Lower leg skin (tissue), 4 donors: ENCODE measurements around the gene LGALS12. TPM values are rescaled to one million over a fixed set of nuclear protein-coding genes. Genes with fewer than 3 reads are reported as not detected.

Experiments used
- DNase-seq, 2 donors: peaks; one replicate each; pipeline ENCODE4 v3.0.0-alpha.2; 2019; ENCODE audit warnings: low spot score in 2 of 2
- H3K4me3 ChIP-seq: fragments of 200-600 bp; sonication (generic); 2 replicates; pipeline ENCODE4 v1.5.1; 2017; ENCODE audit warnings: mild to moderate bottlenecking, low read depth; ENCODE audit not compliant: poor library complexity, severe bottlenecking
- POLR2A ChIP-seq, 2 donors: fragments of 450-650 bp; IDR thresholded peaks; one replicate each; pipeline ENCODE4 v1.6.1; 2016 to 2017; ENCODE audit warnings: antibody characterized with exemption in 2 of 2, mild to moderate bottlenecking in 1 of 2, moderate library complexity in 1 of 2
- WGBS, 2 donors: methylation state at CpG; one replicate each; pipeline ENCODE4 v1.1.5; 2018; 5-methylcytosine and 5-hydroxymethylcytosine counted together
- intact Hi-C: fragments of 100-400 bp; cut with DNase I; formaldehyde crosslinking; loops from one replicate; pipeline ENCODE4 v1.15.0; 2023; ENCODE audit warnings: low total_unique reads
- total RNA-seq, 4 donors: library from RNA; depleted of rRNA; stranded (reverse); fragments of >200 nt; gene quantifications; one replicate each; pipeline ENCODE4 v1.1.0, GENCODE V29; 2016
- TF ChIP-seq, protein P1 (sequence below), 3 donors: fragments of 450-650 bp; IDR thresholded peaks; one replicate each; pipeline ENCODE4 v1.5.1; 2016; ENCODE audit warnings: antibody characterized with exemption in 3 of 3, mild to moderate bottlenecking in 3 of 3, moderate library complexity in 2 of 3

LGALS12 gene
- total RNA-seq, 4 donors from 2014 or later, result 0.17 to 2.5 (median 0.84) TPM; not detected in 1

DNA sequence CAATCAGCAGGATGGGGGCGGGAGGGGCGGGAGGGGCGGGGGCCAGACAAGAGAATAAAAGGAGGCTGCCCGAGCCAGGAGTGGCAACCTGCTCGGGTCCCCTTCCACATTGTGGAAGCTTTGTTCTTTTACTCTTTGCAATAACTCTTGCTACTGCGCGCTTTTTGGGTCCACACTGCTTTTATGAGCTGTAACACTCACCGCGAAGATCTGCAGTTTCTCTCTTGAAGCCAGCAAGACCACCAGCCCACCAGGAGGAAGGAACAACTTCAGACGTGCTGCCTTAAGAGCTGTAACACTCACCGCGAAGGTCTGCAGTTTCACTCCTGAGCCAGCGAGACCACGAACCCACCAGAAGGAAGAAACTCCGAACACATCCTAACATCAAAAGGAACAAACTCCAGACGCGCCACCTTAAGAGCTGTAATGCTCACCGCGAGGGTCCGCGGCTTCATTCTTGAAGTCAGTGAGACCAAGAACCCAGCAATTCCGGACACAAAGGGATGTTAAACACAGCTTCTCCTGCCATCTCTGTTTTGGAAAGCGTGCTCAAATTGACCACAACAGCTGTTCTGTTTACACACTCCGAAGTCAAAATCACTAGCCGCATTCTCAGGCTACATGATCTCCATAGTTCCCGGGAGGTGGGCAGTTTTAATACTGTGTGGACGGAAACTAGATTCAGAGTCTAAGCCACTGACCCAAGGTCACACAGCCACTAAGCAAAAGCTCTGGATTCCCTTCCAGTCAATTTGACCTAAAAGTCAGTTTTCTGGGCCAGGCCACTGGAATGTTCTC is 45.4 kb downstream of the LGALS12 start:
- TF ChIP-seq POLR2A (IDR thresholded peaks at IDR 0.05), result no peak
- TF ChIP-seq, protein P1, sequence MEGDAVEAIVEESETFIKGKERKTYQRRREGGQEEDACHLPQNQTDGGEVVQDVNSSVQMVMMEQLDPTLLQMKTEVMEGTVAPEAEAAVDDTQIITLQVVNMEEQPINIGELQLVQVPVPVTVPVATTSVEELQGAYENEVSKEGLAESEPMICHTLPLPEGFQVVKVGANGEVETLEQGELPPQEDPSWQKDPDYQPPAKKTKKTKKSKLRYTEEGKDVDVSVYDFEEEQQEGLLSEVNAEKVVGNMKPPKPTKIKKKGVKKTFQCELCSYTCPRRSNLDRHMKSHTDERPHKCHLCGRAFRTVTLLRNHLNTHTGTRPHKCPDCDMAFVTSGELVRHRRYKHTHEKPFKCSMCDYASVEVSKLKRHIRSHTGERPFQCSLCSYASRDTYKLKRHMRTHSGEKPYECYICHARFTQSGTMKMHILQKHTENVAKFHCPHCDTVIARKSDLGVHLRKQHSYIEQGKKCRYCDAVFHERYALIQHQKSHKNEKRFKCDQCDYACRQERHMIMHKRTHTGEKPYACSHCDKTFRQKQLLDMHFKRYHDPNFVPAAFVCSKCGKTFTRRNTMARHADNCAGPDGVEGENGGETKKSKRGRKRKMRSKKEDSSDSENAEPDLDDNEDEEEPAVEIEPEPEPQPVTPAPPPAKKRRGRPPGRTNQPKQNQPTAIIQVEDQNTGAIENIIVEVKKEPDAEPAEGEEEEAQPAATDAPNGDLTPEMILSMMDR (IDR thresholded peaks at IDR 0.05), result no peak
- H3K4me3 ChIP-seq, result no peak overlapping the region
- intact Hi-C loops, result no loop called here
- 83 to 85% methylated on average over 27 of the region's 27 CpGs for WGBS, 2 donors
- DNase-seq, result peak in 1 of 2 donors; percentile 52

DNA sequence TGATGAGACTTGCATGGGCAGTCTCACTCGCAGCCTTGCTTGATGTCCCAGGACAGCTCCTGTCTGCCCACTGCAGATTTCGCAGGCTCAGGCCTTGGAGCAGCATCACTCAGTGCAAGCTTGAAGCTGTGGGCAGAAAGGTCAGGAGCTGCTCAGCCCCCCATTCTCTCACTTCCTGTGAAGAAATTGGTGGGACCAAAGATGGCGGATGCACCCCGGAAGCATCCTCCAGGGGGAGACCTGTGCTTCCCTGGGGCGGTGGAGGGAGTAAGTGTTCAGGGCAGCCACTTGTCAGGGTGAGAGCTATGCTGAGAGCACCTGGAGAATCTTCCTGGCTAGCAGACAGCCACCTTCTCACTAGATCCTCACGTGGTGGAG is 46.0 kb downstream of the LGALS12 start:
- TF ChIP-seq POLR2A (IDR thresholded peaks at IDR 0.05), result no peak
- TF ChIP-seq, protein P1 (IDR thresholded peaks at IDR 0.05), result no peak
- no peak overlapping the region for H3K4me3 ChIP-seq
- WGBS, 2 donors, result 89 to 91% methylated on average over 5 to 6 of the region's 6 CpGs
- no peak for DNase-seq
- intact Hi-C loops, result no loop called here

DNA sequence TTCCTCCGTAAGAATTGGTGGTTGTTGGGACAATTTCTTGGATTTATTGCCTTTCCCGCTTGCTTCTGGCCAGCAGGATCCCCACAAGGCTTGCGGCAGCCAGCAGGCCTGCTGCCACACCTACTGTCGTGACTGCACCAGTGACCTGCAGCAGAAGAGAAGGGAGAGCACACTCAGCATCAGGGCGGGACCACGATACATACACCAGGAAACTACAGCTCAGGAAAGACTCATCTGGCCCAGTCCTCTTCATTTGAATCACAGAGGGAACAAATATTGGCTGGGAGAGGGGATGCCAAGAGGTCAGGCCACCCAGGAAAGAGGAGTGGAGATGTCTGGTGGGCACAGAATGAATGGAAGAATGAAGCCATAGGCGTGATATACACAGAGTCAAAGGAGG is 47.0 kb downstream of the LGALS12 start:
- WGBS, 2 donors, result 84 to 86% methylated on average over 7 of the region's 7 CpGs
- intact Hi-C loops, result no loop called here
- H3K4me3 ChIP-seq, result no peak overlapping the region
- peak in 1 of 2 donors; percentile 46 for DNase-seq
- TF ChIP-seq POLR2A (IDR thresholded peaks at IDR 0.05), result no peak
- TF ChIP-seq, protein P1 (IDR thresholded peaks at IDR 0.05), result no peak

DNA sequence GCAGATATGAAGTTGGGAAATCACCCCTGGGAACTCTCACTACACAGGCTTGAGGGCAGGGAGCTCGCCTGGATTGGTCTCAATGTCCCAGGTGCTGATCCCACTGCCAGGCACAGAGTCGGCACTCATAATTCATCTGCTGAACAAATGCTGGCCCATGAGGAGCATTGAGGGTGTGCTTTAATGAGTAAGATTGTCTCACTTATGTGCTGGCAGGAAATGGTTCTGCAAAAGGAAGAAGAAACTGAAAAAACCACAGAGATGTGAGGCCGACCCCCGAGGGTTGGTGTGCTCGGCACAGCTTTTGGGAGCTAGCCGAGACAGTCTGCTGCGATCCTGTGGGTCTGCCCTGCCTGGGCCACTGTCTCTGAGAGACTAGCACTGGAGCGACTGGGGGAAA is 47.9 kb downstream of the LGALS12 start:
- H3K4me3 ChIP-seq, result no peak overlapping the region
- intact Hi-C loops, result no loop called here
- TF ChIP-seq, protein P1 (IDR thresholded peaks at IDR 0.05), result no peak
- no peak for TF ChIP-seq POLR2A (IDR thresholded peaks at IDR 0.05)
- WGBS, 2 donors, result 53 to 54% methylated on average over 8 of the region's 8 CpGs
- no peak for DNase-seq

DNA sequence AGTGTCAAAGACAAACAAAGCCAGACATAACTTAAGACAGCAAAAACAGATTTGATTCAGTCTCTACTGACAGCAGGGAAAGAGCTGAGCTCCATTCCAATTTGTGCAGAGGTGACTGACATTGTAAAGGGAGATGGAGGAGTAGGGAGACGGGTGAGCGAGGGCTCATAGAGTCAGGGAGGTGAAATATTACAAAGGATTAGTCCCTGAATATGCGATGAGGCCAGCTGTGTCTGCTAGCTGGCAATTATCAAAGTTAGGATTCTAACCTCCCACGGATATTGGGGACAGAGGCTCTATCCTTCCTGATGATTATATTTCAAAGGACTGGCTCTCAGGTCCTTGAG is 49.0 kb downstream of the LGALS12 start:
- no peak for TF ChIP-seq POLR2A (IDR thresholded peaks at IDR 0.05)
- TF ChIP-seq, protein P1 (IDR thresholded peaks at IDR 0.05), result no peak
- intact Hi-C loops, result no loop called here
- peak in 1 of 2 donors; percentile 23 for DNase-seq
- 74 to 75% methylated on average over 4 of the region's 4 CpGs for WGBS, 2 donors
- no peak overlapping the region for H3K4me3 ChIP-seq
